ENCODE results near the gene NIPA2.

The NIPA2 gene

DNA sequence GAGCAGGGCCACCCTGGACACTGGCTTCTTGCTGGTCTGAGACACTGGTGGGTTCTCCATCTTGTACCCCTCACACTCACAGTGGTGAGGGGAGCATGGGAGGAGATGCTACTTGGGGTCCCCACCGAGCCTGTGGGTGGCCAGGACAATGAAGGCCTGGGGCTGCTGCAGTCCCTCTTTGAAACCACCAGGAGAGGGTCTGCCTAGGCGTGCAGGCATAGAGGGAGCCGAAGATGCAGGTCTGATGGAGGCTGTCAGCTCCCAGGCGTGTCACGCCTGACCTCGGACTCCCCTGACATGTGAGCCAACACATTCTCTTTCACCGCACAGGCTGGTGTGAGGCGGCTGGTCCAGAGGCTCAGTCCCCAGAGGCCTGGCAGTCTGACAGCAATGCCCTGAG is 39.1 kb downstream of the NIPA2 start:
- TF ChIP-seq, protein P1, sequence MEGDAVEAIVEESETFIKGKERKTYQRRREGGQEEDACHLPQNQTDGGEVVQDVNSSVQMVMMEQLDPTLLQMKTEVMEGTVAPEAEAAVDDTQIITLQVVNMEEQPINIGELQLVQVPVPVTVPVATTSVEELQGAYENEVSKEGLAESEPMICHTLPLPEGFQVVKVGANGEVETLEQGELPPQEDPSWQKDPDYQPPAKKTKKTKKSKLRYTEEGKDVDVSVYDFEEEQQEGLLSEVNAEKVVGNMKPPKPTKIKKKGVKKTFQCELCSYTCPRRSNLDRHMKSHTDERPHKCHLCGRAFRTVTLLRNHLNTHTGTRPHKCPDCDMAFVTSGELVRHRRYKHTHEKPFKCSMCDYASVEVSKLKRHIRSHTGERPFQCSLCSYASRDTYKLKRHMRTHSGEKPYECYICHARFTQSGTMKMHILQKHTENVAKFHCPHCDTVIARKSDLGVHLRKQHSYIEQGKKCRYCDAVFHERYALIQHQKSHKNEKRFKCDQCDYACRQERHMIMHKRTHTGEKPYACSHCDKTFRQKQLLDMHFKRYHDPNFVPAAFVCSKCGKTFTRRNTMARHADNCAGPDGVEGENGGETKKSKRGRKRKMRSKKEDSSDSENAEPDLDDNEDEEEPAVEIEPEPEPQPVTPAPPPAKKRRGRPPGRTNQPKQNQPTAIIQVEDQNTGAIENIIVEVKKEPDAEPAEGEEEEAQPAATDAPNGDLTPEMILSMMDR (IDR thresholded peaks at IDR 0.05; ENCODE audit: poor library complexity, severe bottlenecking), result no peak
- H3K36me3 ChIP-seq (ENCODE audit: low read depth), result peaks cover 90% of the 10 kb centered on the region
- H3K27me3 ChIP-seq (ENCODE audit: insufficient read depth, poor library complexity, severe bottlenecking), result no peaks in the 10 kb centered on the region
- no peak overlapping the region for H3K27ac ChIP-seq (ENCODE audit: poor library complexity, severe bottlenecking)
- H3K9me3 ChIP-seq (ENCODE audit: severe bottlenecking), result no peaks in the 10 kb centered on the region
- H3K4me1 ChIP-seq (ENCODE audit: insufficient read depth, poor library complexity, severe bottlenecking), result no peaks in the 10 kb centered on the region
- DNase-seq (ENCODE audit: low spot score), result no peak
- peak; percentile 11; the same call in 1 of the 3 replicates for ATAC-seq (ENCODE audit: low read depth)
- H3K4me3 ChIP-seq (ENCODE audit: severe bottlenecking), result no peak overlapping the region

DNA sequence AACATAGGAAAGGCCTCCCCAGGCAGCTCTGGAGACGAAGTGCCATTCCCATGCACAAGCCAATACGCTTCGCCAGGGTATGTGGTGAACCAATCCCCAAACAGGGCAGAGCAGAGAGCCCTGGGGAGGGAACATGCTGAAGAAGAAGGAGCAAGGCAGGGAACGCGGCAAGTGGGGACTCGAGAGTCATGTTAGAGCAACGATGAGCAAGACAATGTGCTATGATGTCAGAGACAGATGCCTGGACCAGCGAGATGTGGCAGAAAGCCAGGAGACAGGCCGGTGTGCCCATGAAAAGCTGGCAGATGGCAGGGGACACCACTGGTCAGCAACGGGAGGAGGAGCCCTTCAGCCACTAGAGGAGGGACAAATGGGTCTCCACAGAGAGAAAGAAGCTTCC is 39.6 kb downstream of the NIPA2 start:
- Histone ChIP-seq H3K36me3 (ENCODE audit: low read depth) (peaks cover 90% of the 10 kb centered on the region), H3K4me3 (ENCODE audit: severe bottlenecking) (no peak overlapping the region), H3K27ac (ENCODE audit: poor library complexity, severe bottlenecking) (no peak overlapping the region), H3K27me3 (ENCODE audit: insufficient read depth, poor library complexity, severe bottlenecking) (no peaks in the 10 kb centered on the region), H3K9me3 (ENCODE audit: severe bottlenecking) (no peaks in the 10 kb centered on the region), H3K4me1 (ENCODE audit: insufficient read depth, poor library complexity, severe bottlenecking) (no peaks in the 10 kb centered on the region)
- DNase-seq (ENCODE audit: low spot score), result no peak
- no peak for ATAC-seq (ENCODE audit: low read depth)
- TF ChIP-seq, protein P1 (IDR thresholded peaks at IDR 0.05; ENCODE audit: poor library complexity, severe bottlenecking), result no peak

DNA sequence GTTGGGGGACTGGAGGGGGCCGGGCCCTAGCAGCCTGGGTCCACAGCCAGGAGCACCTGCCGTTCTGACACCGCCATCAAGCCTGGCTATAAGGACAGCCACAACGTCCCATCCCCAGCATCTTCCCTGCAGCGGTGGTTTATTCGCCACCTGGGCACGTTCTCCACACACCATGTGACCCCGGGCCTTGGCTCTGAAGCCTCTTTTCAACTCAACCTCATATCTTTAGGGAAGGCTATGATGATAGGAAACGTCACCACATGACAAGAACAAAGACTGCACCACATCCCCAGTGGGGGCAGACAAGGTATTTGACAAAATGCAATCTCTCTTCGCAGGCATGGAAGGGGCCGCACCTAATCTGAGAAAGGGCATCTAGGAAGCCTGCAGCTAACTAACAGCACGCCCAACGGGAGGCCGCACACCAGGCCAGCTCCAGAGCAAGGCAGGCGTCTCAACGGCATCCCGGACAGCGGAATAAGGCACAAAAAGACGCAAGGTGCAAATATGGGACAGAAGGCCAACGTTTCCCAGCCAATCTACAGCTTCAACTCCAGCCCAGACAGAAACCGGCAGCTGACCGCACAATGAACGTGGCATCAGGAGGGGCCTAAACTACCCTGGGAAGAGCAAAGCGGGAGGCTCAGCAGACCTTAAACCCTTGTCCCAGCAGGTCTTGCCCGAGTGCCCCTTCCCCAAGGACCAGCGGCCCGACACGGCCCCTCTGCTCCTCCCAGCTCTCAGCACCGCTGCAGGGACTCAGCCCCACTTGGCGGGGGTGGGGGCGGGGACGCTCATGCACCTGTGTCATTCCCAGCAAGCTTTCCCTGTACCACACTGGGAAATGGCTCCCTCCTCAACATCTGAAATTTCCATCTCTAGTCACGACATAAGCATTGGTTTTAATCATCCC is 41.9 kb downstream of the NIPA2 start:
- H3K27ac ChIP-seq (ENCODE audit: poor library complexity, severe bottlenecking), result no peak overlapping the region
- ATAC-seq (ENCODE audit: low read depth), result no peak
- no peaks in the 10 kb centered on the region for H3K9me3 ChIP-seq (ENCODE audit: severe bottlenecking)
- H3K27me3 ChIP-seq (ENCODE audit: insufficient read depth, poor library complexity, severe bottlenecking), result no peaks in the 10 kb centered on the region
- DNase-seq (ENCODE audit: low spot score), result no peak
- H3K4me3 ChIP-seq (ENCODE audit: severe bottlenecking), result no peak overlapping the region
- H3K36me3 ChIP-seq (ENCODE audit: low read depth), result peaks cover 76% of the 10 kb centered on the region
- H3K4me1 ChIP-seq (ENCODE audit: insufficient read depth, poor library complexity, severe bottlenecking), result no peaks in the 10 kb centered on the region
- TF ChIP-seq, protein P1 (IDR thresholded peaks at IDR 0.05; ENCODE audit: poor library complexity, severe bottlenecking), result no peak

DNA sequence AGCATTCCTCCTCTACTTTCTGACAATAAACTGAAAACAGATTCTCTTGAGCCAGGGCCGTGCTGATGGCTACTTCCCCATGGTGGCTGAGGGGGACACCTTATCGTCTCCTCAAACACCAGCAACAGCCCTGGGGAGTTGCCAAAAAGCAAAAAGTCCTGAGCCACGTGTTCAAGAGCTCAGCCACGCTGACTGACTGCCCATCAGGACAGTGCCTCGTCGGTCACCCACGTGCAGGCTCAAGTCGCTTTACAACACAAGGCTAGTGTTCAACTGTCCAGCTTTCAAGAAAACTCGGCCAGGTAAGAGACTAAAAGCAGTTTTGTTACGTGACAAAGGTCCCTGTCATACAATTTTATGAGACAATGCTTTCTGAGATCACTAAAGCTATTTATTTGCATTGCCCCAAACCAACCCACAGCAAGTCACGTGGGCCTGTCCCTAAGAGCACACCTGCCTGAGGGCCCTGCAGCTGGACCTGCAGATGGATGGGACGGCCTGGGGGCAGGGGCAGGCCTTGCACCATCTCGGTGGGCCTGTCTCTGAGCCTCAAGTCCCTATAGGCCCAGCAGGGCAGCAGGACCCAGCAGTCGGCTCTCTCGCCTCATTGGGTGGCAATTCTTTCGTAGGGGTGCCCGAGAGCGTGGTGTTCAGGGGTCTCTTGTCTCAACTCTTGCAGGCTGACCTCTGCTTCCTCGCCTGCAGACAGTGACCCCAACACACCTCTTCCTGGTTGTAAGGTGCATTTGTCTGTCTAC is 42.7 kb downstream of the NIPA2 start:
- no peaks in the 10 kb centered on the region for H3K4me1 ChIP-seq (ENCODE audit: insufficient read depth, poor library complexity, severe bottlenecking)
- H3K4me3 ChIP-seq (ENCODE audit: severe bottlenecking), result no peak overlapping the region
- H3K27me3 ChIP-seq (ENCODE audit: insufficient read depth, poor library complexity, severe bottlenecking), result no peaks in the 10 kb centered on the region
- TF ChIP-seq, protein P1 (IDR thresholded peaks at IDR 0.05; ENCODE audit: poor library complexity, severe bottlenecking), result no peak
- ATAC-seq (ENCODE audit: low read depth), result no peak
- no peaks in the 10 kb centered on the region for H3K9me3 ChIP-seq (ENCODE audit: severe bottlenecking)
- no peak overlapping the region for H3K27ac ChIP-seq (ENCODE audit: poor library complexity, severe bottlenecking)
- no peak for DNase-seq (ENCODE audit: low spot score)
- H3K36me3 ChIP-seq (ENCODE audit: low read depth), result peaks cover 73% of the 10 kb centered on the region

Measured in RWPE2 (cell line).